DND-41 (cell line): ENCODE data around the gene SART3.

Experiments
- ATAC-seq: fragments of 200-7000 bp; cut with Tn5 transposase; 3 replicates; pipeline ENCODE4 v1.9.1; 2021; ENCODE audit warnings: low read depth; ENCODE audit not compliant: insufficient read depth
- DNase-seq: peaks from one replicate; pipeline ENCODE4 v3.0.0-alpha.2; 2020
- H2AFZ ChIP-seq: 2 replicates; pipeline ENCODE4 v1.6.0; 2012; ENCODE audit warnings: low read depth, low read length
- H3K27ac ChIP-seq: 2 replicates; pipeline ENCODE4 v1.5.1; 2012; ENCODE audit warnings: low read length, inconsistent platforms
- H3K27me3 ChIP-seq: fragments of 200-600 bp; sonication (generic); 2 replicates; pipeline ENCODE4 v1.6.0; 2012; ENCODE audit warnings: low read length, mild to moderate bottlenecking, inconsistent platforms; ENCODE audit not compliant: insufficient read depth, poor library complexity
- H3K36me3 ChIP-seq: 2 replicates; pipeline ENCODE4 v1.5.1; 2012; ENCODE audit warnings: low read length, inconsistent platforms; ENCODE audit not compliant: insufficient read depth
- H3K4me1 ChIP-seq: 2 replicates; pipeline ENCODE4 v1.5.1; 2012; ENCODE audit warnings: mild to moderate bottlenecking, low read length; ENCODE audit not compliant: insufficient read depth
- H3K4me2 ChIP-seq: 2 replicates; pipeline ENCODE4 v1.6.0; 2012; ENCODE audit warnings: mild to moderate bottlenecking, moderate library complexity, low read length, inconsistent platforms; ENCODE audit not compliant: insufficient read depth
- H3K4me3 ChIP-seq, 2 experiments: fragments of 200-600 bp in 1 of 2; shearing (Covaris generic) in 1 of 2; 2 replicates each; pipeline ENCODE4 v1.5.1; 2012 to 2016; ENCODE audit warnings: inconsistent platforms in 2 of 2, low read length in 2 of 2, mild to moderate bottlenecking in 2 of 2, low read depth in 1 of 2, moderate library complexity in 1 of 2
- H3K79me2 ChIP-seq: 2 replicates; pipeline ENCODE4 v1.6.0; 2012; ENCODE audit warnings: low read length, inconsistent platforms; ENCODE audit not compliant: insufficient read depth
- H3K9ac ChIP-seq: 2 replicates; pipeline ENCODE4 v1.6.0; 2012; ENCODE audit warnings: low read depth, mild to moderate bottlenecking, inconsistent platforms, low read length, moderate library complexity
- H3K9me3 ChIP-seq: 2 replicates; pipeline ENCODE4 v1.5.1; 2012; ENCODE audit warnings: low read length, moderate library complexity, mild to moderate bottlenecking, inconsistent platforms; ENCODE audit not compliant: insufficient read depth, severe bottlenecking
- H4K20me1 ChIP-seq: 2 replicates; pipeline ENCODE4 v1.6.0; 2012; ENCODE audit warnings: low read length; ENCODE audit not compliant: insufficient read depth
- EZH2 ChIP-seq: IDR thresholded peaks from 3 replicates; pipeline ENCODE4 v1.6.1; 2012; ENCODE audit warnings: borderline replicate concordance, low read depth, mild to moderate bottlenecking, moderate library complexity, low read length, inconsistent platforms; ENCODE audit not compliant: severe bottlenecking
- TF ChIP-seq, protein P1 (sequence below): IDR thresholded peaks from 2 replicates; pipeline ENCODE4 v1.5.1; 2012; ENCODE audit warnings: borderline replicate concordance, low read length, moderate library complexity, mild to moderate bottlenecking; ENCODE audit not compliant: poor library complexity, severe bottlenecking; ENCODE audit errors: extremely low read depth

The SART3 gene

GRCh38 chr12:108565146-108565545, 4.2 kb upstream of the SART3 start:
- no peak overlapping the region for H2AFZ ChIP-seq
- H3K36me3 ChIP-seq, result peaks cover 56% of the 10 kb centered on the region
- H3K27me3 ChIP-seq, result no peaks in the 10 kb centered on the region
- TF ChIP-seq EZH2, result no peak
- TF ChIP-seq, protein P1, sequence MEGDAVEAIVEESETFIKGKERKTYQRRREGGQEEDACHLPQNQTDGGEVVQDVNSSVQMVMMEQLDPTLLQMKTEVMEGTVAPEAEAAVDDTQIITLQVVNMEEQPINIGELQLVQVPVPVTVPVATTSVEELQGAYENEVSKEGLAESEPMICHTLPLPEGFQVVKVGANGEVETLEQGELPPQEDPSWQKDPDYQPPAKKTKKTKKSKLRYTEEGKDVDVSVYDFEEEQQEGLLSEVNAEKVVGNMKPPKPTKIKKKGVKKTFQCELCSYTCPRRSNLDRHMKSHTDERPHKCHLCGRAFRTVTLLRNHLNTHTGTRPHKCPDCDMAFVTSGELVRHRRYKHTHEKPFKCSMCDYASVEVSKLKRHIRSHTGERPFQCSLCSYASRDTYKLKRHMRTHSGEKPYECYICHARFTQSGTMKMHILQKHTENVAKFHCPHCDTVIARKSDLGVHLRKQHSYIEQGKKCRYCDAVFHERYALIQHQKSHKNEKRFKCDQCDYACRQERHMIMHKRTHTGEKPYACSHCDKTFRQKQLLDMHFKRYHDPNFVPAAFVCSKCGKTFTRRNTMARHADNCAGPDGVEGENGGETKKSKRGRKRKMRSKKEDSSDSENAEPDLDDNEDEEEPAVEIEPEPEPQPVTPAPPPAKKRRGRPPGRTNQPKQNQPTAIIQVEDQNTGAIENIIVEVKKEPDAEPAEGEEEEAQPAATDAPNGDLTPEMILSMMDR, result no peak
- 0 out of 2 replicates have a peak overlapping the region, but pooled peaks have one; percentile 51 for H3K27ac ChIP-seq
- no peak overlapping the region for H3K4me2 ChIP-seq
- H3K4me3 ChIP-seq, result no peak overlapping the region
- DNase-seq (no peak), ATAC-seq (no peak)
- H3K9me3 ChIP-seq, result no peaks in the 10 kb centered on the region
- H3K9ac ChIP-seq, result no peak overlapping the region
- H3K79me2 ChIP-seq, result peaks cover 32% of the 10 kb centered on the region
- H4K20me1 ChIP-seq, result peaks cover 7% of the 10 kb centered on the region; the same call in 1 of the 2 replicates
- H3K4me1 ChIP-seq, result peaks cover 42% of the 10 kb centered on the region

DNA sequence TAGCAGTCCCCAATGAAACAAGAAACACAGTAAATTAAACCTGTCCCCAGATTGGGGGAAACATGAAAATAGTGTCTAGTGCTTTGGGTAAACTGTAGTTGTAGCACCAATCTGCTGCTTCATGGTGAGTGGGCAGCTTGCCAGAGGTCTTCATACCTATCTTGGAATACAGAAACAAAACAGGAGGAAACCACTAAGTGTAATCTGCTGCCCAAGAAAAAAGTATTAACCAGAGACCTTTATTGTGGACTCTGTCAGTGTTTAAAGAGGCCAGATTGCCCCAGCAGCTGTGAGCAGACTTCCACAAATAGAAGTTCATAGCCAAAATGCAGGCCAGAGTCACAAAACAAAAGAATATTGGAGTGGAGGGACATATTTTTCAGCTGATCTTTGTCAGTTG, 3.8 kb upstream of the SART3 start:
- no peak overlapping the region for H3K4me2 ChIP-seq
- H3K79me2 ChIP-seq, result peaks cover 36% of the 10 kb centered on the region
- TF ChIP-seq EZH2, result no peak
- TF ChIP-seq, protein P1, result no peak
- H3K4me3 ChIP-seq, result no peak overlapping the region
- H3K4me1 ChIP-seq, result peaks cover 46% of the 10 kb centered on the region
- H3K27ac ChIP-seq, result peak overlapping the region; percentile 51; the same call in 1 of the 2 replicates
- H3K27me3 ChIP-seq, result no peaks in the 10 kb centered on the region
- peak overlapping the region; percentile 75; the same call in 1 of the 2 replicates for H3K9ac ChIP-seq
- no peak overlapping the region for H2AFZ ChIP-seq
- DNase-seq (no peak), ATAC-seq (no peak)
- H3K9me3 ChIP-seq, result no peaks in the 10 kb centered on the region
- peaks cover 12% of the 10 kb centered on the region; the same call in 1 of the 2 replicates for H4K20me1 ChIP-seq
- H3K36me3 ChIP-seq, result peaks cover 56% of the 10 kb centered on the region

- peaks cover 55% of the 10 kb centered on the region for H3K4me1 ChIP-seq
Observed at GRCh38 chr12:108563804-108564151, 2.8 kb upstream of the SART3 start.

More at GRCh38 chr12:108563804-108564151, 2.8 kb upstream of the SART3 start:
- peaks cover 20% of the 10 kb centered on the region; the same call in 1 of the 2 replicates for H4K20me1 ChIP-seq
- no peaks in the 10 kb centered on the region for H3K9me3 ChIP-seq
- TF ChIP-seq EZH2, result no peak
- TF ChIP-seq, protein P1, result no peak
- peak overlapping the region; percentile 75 for H3K9ac ChIP-seq
- H3K27me3 ChIP-seq, result no peaks in the 10 kb centered on the region
- peak overlapping the region; percentile 98 for H3K4me2 ChIP-seq
- peak overlapping the region; percentile 19; the same call in 1 of the 2 replicates for H2AFZ ChIP-seq
- DNase-seq, result no peak
- H3K79me2 ChIP-seq, result peaks cover 46% of the 10 kb centered on the region
- no peak for ATAC-seq
- H3K4me3 ChIP-seq, result peak overlapping the region in 1 of 2 experiments; percentile 81; a peak in 2 of 4 replicates
- H3K36me3 ChIP-seq, result peaks cover 62% of the 10 kb centered on the region
- peak overlapping the region; percentile 61 for H3K27ac ChIP-seq
